ENCODE measurements around the gene HAP1.

DNA sequence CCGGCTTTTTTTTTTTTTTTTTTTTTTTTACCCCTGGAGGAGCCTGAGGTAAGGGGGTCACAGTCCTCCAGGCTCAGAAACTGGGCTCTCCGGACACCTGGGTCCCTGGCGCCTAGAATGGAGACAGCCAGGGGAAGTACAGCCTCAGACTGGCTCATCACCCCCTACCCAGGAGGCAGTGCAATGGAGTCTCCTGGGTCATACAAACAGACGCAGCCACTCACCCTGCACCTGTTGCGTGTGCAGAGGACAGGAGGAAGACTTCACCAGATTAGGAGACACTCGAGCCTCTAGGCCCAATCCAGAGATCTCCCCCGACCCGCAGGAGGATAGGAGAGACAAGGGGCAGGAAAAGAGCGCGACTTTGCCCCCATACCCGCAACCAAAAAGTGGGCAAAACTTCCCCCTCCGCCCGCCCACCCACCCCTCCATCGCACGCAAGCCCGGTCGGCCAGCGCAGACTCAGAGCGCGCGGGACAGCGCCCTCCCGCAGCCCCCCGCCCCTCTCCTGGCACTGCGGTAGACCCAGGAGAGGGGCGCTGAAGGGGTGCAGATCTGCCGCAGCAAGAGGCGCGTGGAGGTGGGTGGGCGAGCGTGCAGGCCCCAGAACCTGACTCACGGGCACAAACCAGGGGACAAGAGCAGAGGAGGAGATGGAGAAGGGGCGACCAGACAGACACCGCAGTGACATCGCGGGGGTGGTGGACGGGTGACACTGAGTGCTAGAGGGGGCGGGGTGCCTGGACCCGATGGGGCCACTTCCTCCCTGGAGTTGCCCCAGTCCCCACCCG is 900 bp downstream of the HAP1 start:
- TF ChIP-seq, protein P1, sequence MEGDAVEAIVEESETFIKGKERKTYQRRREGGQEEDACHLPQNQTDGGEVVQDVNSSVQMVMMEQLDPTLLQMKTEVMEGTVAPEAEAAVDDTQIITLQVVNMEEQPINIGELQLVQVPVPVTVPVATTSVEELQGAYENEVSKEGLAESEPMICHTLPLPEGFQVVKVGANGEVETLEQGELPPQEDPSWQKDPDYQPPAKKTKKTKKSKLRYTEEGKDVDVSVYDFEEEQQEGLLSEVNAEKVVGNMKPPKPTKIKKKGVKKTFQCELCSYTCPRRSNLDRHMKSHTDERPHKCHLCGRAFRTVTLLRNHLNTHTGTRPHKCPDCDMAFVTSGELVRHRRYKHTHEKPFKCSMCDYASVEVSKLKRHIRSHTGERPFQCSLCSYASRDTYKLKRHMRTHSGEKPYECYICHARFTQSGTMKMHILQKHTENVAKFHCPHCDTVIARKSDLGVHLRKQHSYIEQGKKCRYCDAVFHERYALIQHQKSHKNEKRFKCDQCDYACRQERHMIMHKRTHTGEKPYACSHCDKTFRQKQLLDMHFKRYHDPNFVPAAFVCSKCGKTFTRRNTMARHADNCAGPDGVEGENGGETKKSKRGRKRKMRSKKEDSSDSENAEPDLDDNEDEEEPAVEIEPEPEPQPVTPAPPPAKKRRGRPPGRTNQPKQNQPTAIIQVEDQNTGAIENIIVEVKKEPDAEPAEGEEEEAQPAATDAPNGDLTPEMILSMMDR (IDR thresholded peaks at IDR 0.05), result no peak
- TF ChIP-seq RCOR1 (IDR thresholded peaks at IDR 0.05; ENCODE audit: low read length) (no peak), ELF1 (IDR thresholded peaks at IDR 0.05) (no peak), RAD21 (IDR thresholded peaks at IDR 0.05; ENCODE audit: low read length) (no peak)
- TF ChIP-seq, protein P2, sequence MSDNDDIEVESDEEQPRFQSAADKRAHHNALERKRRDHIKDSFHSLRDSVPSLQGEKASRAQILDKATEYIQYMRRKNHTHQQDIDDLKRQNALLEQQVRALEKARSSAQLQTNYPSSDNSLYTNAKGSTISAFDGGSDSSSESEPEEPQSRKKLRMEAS (IDR thresholded peaks at IDR 0.05; ENCODE audit: low read depth), result no peak
- TF ChIP-seq, protein P3, sequence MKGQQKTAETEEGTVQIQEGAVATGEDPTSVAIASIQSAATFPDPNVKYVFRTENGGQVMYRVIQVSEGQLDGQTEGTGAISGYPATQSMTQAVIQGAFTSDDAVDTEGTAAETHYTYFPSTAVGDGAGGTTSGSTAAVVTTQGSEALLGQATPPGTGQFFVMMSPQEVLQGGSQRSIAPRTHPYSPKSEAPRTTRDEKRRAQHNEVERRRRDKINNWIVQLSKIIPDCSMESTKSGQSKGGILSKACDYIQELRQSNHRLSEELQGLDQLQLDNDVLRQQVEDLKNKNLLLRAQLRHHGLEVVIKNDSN (IDR thresholded peaks at IDR 0.05; ENCODE audit: borderline replicate concordance, low read depth), result no peak
- TF ChIP-seq, protein P4, sequence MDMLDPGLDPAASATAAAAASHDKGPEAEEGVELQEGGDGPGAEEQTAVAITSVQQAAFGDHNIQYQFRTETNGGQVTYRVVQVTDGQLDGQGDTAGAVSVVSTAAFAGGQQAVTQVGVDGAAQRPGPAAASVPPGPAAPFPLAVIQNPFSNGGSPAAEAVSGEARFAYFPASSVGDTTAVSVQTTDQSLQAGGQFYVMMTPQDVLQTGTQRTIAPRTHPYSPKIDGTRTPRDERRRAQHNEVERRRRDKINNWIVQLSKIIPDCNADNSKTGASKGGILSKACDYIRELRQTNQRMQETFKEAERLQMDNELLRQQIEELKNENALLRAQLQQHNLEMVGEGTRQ (IDR thresholded peaks at IDR 0.05; ENCODE audit: borderline replicate concordance, low read depth, low read length), result no peak

Data from SK-N-SH (cell line).